HG02884 (cell line): ENCODE measurements around the gene DLEC1.
A peak's percentile ranks its signal among the peaks of the same experiment; 100 is the strongest.

Source experiments
- ATAC-seq: cut with Tn5 transposase; IDR thresholded peaks from one replicate; pipeline ENCODE4 v1.9.1; 2021; ENCODE audit warnings: mild to moderate bottlenecking, moderate library complexity; ENCODE audit not compliant: unreplicated experiment

Gene DLEC1

DNA sequence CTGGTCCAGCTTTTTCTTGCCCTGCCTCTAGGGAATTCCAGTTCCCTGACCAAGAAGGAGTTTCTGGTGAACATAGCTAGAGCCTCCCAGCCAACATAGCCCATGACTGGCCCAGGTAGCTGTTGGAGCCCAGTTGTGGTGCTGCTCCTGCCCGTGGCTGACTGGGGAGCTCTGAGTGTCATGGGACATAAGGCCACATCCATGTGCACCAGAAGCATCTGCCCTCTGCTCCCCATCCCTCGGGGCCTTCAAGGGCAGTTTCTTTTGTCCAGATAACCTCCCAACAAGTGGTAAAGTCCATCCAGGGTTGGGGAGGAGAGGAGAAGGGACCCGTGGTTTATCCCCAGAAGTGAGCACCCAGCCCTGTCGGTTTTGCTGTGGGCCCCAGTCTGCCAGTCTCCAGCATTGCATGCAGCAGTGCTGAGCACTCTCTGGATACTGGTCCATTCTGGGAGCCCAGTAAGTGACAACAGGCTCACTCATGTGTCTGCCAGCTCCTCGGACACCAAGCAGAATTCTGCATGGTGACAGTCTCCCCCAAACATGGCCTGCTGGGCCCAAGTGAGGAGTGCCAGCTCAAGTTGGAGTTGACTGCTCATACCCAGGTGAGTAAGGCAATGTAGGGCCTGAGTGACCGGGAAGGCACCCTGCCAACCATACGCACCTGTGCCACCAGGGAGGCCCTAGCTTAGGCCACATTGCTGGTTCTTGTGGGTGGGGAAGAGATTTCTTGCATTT is 69.1 kb downstream of the DLEC1 start:
- no peak for ATAC-seq

DNA sequence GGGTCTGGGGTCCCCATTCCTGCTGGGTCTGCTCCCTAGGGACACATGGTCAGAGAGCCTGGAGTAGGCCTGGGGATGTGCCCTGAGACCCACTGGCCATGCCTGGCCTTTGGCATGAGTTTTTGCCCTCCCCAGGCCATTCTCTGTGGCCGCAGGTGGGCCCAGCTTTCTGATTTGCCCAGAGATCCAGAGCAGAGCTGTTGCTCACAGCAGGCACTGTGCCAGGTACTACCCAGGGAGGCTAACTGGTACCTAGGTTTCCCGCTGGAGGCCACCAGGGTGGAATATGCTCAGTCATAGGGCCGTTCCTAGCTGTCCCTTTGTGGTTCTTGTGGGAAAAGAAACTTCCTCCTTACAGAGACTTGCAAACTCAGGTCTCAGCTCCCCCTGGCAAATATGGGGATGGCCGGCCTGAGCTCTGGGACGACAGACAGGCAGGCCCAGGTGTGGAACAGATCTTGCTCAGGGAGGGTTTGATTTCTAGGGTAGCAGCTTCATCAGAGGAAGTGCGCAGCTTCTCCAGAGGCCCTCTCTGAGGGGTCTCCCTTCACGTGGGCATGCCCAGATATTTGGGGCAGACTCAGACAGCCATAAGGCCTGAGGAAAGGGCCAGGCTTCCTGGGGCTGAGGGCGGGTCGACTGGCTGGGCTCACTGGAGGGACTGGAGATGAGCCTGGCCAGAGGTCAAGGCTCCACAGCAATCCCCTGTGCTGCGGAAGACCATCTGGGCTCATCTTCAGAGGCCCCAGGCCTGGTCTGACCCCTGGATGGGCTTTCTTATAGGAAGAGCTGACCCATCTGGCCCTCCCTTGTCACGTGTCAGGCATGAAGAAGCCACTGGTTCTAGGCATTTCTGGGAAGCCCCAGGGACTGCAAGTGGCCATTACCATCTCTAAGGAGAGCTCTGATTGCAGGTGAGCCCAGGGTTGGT is 69.9 kb downstream of the DLEC1 start:
- no peak for ATAC-seq

DNA sequence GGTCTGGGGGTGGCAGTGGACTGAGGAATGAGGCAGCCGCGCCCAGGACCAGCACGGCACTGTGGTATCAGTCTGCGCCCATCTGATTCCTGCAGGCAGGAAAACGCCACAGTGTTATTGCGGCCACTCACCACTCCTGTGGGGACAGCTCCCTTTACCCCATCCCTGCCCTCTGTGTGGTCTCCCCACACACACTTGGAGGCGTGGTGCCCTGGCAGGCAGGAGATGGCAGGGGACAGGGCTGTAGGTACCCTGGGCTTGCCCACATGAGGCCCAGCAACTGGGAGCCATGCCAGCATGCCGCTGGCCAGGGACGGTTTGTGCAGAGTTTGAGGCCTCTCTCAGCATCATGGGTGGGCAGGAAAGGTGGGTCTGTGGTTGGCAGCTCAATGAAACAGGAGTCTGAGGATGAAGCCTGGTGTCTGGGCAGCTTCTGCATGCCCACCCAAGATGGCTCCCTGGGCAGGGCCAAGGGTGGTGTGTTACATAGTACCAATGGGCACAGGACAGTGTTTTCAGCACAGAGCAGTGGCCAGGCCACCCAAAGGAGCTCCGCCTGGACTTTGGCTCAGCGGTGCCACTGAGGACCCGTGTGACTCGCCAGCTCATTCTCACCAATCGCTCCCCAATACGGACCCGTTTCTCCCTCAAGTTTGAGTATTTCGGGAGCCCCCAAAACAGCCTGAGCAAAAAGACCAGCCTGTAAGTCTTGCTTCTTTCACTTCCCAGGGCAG is 70.7 kb downstream of the DLEC1 start:
- no peak for ATAC-seq

DNA sequence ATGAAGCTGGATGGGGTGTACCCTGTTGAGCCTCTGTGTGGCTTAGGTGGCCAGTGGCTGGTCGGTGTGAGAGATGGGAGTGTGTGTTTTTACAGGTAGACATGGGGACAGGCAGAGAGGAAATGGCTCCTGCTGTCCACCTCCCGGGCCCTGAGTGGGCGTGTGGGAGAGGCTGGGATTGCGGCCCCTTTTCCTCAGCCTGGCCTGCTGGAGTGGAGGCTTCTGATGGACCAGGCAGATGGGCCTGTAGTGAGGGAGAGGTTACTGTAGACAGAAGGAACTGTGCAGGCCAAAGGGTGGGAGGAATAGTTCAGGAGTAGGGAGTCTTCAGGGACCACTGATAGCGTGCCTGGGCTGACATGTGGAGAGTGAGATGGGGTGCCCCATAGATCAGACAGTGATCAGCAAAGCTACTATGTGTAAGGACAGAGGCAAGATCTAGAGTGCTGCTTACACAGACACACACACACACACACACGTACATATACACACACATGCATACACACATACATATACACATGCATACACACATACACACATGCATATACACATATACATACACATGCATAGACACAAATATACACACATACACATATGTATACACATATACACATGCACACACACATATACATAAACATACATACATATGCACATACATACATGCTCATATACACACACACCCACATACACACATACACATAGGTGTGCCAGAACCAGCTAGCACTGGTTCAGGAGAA is 71.5 kb downstream of the DLEC1 start:
- ATAC-seq, result no peak

DNA sequence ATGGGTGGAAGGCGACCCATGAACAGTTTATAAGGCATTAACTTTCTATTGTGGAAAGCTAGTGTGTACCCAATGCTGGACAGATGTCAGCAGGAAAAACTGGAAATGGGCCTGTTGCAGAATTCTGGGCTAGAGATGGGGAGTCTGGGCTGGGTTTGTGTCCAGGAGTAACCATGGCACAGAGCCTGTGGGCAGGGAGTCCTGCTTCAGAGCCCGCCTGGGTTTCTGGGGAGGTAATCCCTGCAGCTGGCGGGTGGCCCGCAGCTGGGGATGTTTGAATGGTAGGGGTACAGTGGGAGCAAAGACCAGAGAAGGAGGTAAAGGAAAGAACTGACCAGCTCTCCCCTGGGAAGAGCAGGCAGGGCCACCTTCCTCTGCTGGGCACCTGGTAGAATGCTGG is 72.2 kb downstream of the DLEC1 start:
- ATAC-seq, result no peak

DNA sequence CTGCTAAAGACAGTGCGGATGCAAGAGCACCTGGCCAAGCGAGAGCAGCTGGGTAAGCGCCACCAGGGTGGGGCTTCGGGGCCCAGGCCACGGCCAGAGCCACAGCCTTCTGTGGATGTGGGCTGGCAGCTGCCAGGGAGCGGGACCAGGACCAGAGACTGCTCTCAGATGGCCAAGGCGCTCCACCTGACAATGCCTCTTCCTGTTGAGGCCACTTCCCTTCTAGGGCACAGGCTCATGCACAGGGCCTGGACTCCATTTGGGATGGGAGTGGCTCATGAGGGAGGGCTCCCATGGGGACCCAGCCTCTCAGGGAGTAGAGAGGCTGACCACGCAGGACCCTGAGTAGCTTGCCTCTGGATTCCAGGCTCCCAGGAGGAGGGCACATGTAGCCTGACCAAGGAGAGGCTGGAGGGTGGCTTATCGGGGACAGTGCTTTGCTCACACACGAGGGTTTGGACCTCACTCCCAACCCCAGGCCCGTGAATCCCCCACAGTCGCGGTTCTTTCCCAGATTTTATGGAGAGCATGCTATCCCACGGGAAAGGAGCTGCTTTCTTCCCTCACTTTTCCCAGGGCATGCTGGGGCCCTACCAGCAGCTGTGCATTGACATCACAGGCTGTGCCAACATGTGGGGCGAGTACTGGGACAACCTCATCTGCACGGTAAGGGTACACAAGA is 72.8 kb downstream of the DLEC1 start:
- no peak for ATAC-seq

DNA sequence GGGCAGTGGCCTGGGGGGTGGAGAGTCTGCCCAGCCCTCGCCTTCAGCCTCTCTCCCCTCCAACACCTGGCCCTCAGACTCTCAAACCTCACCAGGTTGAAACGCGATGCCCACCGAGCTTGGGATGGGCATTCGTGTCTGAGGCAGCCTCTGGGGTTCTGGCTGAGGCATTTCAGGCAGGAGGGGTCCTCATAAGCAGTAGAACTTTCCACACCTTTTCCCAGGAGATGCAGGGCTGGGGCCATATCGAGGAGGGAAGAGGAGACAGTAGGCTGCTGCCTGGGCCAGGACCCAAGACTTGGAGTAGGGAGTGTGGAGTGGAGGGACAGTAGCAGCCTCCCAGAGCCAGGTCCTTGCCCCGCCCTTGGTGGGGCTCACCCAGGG is 73.4 kb downstream of the DLEC1 start:
- no peak for ATAC-seq

DNA sequence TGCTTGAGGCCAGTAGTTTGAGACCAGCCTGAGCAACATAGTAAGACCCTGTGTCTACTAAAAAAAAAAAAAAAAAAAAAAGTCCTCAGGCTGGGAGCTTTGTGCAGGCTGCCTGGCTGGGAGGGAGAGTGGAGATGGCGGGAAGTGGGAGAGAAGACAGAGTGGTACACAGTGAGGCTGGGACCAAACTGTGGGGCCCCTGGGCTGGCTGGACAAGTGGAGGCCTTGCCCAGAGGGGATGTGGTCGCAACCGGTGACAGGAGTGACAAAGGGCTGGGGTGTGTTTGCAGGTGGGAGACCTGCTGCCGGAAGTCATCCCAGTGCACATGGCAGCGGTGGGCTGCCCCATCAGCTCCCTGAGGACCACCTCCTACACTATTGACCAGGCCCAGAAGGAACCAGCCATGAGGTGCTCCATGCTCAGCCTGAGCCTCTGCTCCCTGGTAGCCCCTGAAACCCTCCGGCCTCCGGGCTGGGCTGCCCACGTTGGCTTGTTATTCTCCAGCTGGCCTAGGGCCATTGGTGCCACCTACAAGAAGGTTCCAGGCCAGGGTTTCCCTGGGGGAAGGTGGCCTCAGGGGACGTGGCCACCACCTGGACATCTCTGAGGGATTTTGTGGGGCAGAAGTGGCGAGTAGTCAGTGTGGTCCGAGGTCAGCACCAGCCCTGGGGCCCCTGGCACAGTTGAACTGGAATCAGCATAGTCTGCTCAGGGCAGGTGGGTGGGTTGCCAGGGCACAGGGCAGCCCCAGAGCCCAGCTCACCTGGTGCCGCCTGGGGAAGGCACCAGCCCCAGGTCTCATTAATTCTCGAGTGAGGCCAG is 75.3 kb downstream of the DLEC1 start:
- ATAC-seq, result no peak

DNA sequence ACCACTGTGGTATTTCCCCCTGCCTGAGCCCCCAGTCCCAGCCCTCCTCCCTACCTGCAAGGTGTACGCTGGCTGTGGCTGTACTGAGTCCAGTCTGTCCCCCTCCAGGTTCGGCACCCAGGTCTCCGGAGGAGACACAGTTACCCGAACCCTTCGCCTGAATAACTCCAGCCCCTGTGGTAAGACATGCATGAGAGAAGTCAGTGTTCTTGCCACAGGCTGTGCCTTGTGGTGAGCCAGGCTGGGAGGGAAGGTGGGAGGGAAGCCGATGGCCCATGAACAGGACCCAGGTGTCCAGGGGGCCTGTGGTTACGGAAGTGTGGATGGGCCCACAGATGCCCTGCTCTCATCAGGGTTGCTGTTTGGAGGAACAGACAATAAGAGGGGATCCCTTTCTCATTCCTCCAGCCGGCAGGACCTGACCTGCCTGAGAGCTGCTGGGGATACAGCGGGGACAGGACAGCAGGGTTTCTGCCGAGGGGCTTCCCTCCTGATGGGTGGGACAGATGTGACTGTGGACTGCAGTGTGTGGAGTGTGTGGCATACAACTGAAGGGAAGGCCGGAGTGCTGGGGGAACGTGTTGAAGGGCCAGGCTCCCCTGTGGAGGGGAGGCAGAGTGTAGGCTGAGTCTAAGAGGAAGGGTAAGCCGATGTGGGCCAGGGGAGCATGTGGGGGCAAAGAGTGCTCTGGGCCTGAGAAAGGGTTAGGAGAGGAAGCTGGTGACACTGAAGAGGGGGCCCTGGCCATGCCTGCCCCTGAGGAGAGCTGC is 76.1 kb downstream of the DLEC1 start:
- ATAC-seq, result no peak

DNA sequence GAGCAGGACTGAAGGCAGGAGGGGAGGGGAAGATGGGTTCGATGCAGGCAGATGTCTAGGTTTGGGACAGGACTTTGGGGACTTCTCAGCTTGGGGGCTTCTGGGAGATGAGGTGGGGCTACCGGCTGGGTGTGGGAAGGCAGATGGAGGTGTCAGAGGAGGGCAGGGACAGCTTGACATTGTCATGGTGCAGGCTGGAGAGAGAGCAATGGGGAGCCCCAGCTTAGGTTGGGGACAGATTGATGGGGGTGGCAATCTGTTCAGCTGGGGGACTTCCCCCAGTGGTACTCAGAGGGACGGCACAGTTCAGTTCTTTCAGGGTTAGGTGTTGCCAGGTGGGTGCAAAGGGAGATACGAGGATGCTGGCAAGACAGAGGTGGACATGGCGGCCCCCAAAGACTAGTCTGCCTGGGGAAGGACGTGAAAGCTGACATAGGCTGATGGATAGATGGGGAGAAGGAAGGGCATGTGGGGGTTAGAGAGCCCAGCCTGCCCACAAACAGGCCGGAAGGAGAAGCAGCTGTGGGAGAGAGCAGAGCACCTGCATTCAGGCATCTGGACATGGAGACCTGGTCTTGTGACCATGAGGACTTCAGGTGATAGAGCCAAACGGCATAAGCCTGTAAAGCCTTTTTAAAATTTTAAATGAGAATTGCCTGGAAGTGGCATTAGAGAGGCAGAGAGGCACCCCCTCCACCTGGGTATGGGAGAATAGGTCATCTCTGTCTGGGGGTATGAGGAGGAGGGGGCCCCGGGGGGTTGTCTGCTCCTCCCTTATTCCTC is 76.8 kb downstream of the DLEC1 start:
- no peak for ATAC-seq

DNA sequence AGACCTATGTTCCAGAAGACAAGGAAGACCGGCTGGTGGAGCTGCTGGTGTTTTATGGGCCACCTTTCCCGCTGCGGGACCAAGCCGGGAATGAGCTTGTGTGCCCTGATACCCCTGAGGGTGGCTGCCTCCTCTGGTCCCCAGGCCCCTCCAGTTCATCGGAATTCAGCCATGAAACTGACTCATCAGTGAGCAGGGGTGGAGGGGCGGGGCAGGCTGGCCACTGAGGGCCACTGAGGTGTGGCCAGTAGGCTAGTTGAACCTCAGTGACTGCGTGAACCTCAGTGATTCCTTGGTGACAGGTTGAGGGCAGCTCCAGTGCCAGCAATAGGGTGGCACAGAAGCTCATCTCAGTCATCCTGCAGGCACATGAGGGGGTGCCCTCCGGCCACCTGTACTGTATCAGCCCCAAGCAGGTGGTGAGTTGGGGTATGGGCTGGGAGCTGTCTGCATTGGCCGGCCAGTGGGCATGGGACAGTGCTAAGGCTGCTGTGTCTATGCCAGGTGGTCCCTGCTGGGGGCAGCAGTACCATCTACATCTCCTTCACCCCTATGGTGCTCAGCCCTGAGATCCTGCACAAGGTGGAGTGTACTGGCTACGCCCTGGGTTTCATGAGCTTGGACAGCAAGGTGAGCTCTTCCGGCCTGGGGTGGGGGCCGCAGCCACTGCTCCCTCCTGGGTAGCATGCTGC is 77.6 kb downstream of the DLEC1 start:
- no peak for ATAC-seq

DNA sequence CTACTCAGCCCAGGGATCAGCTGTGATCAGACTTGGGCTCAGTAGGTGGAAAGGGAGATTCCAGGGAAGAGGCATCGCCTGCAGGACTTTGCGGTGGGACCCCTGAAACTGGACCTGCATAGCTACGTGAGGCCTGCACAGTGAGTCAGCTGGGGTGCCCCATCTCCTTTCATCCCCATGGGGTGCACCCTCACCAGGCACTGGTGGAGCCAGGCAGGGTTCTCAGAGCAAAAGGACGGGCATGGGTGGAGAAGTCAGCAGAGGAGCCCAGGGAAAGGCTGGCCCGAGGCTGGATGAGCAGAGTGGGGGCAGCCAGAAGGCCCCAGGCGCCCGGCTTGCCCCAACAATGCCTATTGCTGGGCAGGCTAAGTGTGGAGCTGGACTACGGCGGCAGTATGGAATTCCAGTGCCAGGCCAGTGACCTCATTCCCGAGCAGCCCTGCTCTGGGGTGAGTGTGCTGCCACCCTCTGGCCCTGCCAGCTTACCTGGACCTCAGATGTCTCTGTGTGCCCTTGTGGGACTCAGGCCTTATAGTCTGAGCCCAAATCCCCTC is 78.2 kb downstream of the DLEC1 start:
- ATAC-seq, result no peak

DNA sequence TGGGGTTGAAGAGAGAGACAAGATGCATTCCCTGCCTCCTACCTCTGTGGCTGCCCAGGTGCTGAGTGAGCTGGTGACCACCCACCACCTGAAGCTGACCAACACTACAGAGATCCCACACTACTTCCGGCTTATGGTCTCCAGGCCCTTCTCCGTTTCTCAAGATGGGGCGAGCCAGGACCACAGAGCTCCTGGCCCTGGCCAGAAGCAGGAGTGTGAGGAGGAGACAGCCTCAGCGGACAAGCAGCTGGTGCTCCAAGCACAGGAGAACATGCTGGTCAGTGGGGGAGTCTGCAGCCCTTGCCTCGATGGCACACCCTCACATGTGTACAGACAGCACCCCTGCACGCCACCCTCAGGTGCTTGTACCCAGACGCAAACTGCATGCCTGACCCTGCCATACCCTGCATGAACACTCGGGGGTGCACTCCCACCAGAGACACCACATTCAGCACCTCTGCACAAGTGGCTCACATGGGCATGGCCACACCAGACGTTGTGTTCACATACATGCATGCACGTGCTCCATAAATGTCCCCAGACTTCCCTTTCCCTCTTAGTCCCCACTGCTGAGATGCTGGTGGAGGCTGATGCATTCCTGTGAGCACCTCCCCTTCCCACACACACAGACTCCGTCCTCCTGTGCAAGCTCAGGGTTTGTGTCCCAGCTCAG is 78.9 kb downstream of the DLEC1 start:
- peak; percentile 78 for ATAC-seq

DNA sequence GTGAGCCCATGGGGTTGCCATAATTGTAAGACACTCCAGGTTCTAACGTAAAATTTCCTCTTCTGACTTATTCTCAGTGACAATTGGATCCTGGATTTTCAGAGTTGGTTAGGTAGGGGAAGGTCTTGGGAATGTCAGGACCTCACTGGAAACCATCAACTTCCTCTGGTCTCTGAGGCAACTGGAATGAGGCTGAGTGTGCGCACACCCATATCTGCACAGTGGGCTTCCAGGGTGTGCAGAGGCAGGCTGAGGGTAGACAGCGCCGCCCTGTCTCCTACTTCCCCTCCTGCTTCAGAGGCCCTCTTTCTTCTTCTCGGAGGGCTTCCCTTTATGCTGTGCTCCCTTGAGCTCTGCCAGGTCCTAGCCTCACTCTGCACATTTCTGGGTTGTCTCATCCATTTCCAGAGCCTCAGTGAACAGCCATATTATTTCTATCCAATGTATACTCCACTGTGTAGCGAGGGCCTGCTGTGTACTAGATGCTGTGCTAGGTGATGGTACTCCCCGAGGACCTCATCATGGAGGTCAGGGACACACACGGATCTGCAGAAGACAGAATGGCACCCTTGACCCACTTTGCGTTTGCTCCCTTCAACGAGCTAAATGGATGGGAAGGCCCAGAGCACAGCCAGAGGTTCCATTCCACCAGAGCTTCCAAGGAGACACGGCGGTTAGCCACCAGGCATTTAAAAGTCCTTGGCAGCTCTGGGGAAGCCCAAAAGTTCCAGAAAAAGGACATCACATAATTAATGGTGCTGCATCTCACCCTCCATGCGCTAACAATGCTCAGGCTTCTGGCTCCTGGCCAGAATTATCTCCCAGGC is 79.6 kb downstream of the DLEC1 start:
- peak; percentile 7 for ATAC-seq

DNA sequence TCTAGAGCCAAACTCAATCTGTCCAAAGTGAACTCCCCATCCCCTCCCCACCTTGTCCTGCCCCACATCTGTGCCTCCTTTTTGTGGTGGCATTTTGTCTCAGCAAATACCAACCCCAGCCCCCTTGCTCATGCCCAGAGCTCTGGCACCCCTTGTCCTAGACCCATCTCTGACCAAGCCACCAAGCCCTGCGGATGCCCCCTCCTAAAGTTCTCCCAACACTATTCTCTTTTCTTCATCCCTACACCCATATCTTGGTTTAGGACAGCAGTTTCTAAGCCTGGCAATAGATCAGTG is 80.2 kb downstream of the DLEC1 start:
- no peak for ATAC-seq
